HepG2 (cell line): Measurements from ENCODE around the gene TLR5. TPM values are rescaled to one million over a fixed set of nuclear protein-coding genes. Genes with fewer than 3 reads are reported as not detected.

Experiments used
- ATAC-seq: fragments of 200-7000 bp; cut with Tn5 transposase; 3 replicates; pipeline ENCODE4 v1.9.1; 2020; ENCODE audit warnings: mild to moderate bottlenecking, moderate library complexity
- BruUV-seq: library from RNA; stranded (reverse); fragments of 400-500 nt; replicated peaks from 2 replicates; lab custom pipeline; 2021; lab: Mats Ljungman, UMichigan
- CTCF ChIA-PET: fragments of 300-600 bp; formaldehyde crosslinking; extraction: SDS; loops from one replicate; lab custom pipeline; 2021; ENCODE audit warnings: low total read pairs, inconsistent platforms, low intra/inter-chr PET ratio; lab: Yijun Ruan, JAX
- POLR2A ChIA-PET: fragments of 350-600 bp; sonication (Branson Sonifier 250); formaldehyde crosslinking; loops from one replicate; lab custom pipeline; 2020; ENCODE audit warnings: antibody characterized with exemption, inconsistent platforms; lab: Yijun Ruan, JAX
- DNase-seq: peaks from one replicate; pipeline ENCODE4 v3.0.0-alpha.2; 2015; ENCODE audit warnings: low spot score
- FAIRE-seq: peaks from 3 replicates; lab custom pipeline; 2011; peaks lifted over from hg19 to GRCh38; lab: Jason Lieb, UNC
- H2AFZ ChIP-seq: one replicate; pipeline ENCODE4 v1.6.1; 2011; ENCODE audit warnings: low read length, inconsistent platforms
- H3K27ac ChIP-seq: fragments of 300-600 bp; 3 replicates; pipeline ENCODE4 v1.8.0; 2011; ENCODE audit warnings: mixed run types, mild to moderate bottlenecking, mixed read lengths, low read length, inconsistent platforms; ENCODE audit not compliant: insufficient read depth; ENCODE audit errors: extremely low read length
- H3K27me3 ChIP-seq, 2 experiments: fragments of 200-600 bp in 1 of 2; 2 replicates in 1 of 2; 3 replicates in 1 of 2; pipeline versions ENCODE4 v1.6.0 to v1.8.0; 2011; ENCODE audit warnings: low read length in 2 of 2, mild to moderate bottlenecking in 2 of 2, moderate library complexity in 2 of 2, inconsistent platforms in 1 of 2; ENCODE audit not compliant: insufficient read depth in 2 of 2, control insufficient read depth in 1 of 2
- H3K36me3 ChIP-seq, 2 experiments: fragments of 200-600 bp in 1 of 2; replicated peaks in 1 of 2; 2 replicates in 1 of 2; 3 replicates in 1 of 2; pipeline versions ENCODE4 v1.5.1 to v1.8.0; 2011; ENCODE audit warnings: low read length in 2 of 2, inconsistent platforms in 1 of 2; ENCODE audit not compliant: insufficient read depth in 2 of 2, control insufficient read depth in 1 of 2
- H3K4me1 ChIP-seq: 2 replicates; pipeline ENCODE4 v1.5.1; 2012; ENCODE audit warnings: low read length, inconsistent platforms; ENCODE audit not compliant: insufficient read depth
- H3K4me2 ChIP-seq: 2 replicates; pipeline ENCODE4 v1.6.0; 2011; ENCODE audit warnings: low read depth, low read length, inconsistent platforms
- H3K4me3 ChIP-seq, 3 experiments: fragments of 200-600 bp in 1 of 3; sonication (generic), shearing (Covaris generic) in 1 of 3; replicated peaks in 1 of 3; 2 replicates each; pipeline ENCODE4 v1.5.1; 2011 to 2016; ENCODE audit warnings: low read length in 3 of 3, inconsistent platforms in 2 of 3, low read depth in 2 of 3, mild to moderate bottlenecking in 2 of 3, control low read depth in 1 of 3, mixed read lengths in 1 of 3; ENCODE audit not compliant: insufficient read depth in 1 of 3
- H3K79me2 ChIP-seq: one replicate; pipeline ENCODE4 v1.6.1; 2011; ENCODE audit warnings: low read length, inconsistent platforms; ENCODE audit not compliant: insufficient read depth
- H3K9ac ChIP-seq: 2 replicates; pipeline ENCODE4 v1.6.0; 2011; ENCODE audit warnings: mild to moderate bottlenecking, low read depth, low read length, inconsistent platforms; ENCODE audit not compliant: insufficient read depth
- H3K9me3 ChIP-seq: 2 replicates; pipeline ENCODE4 v1.5.1; 2012; ENCODE audit warnings: mild to moderate bottlenecking, low read length
- H4K20me1 ChIP-seq: 2 replicates; pipeline ENCODE4 v1.6.0; 2011; ENCODE audit warnings: inconsistent platforms, mild to moderate bottlenecking, low read length, moderate library complexity; ENCODE audit not compliant: insufficient read depth
- CAMTA2 ChIP-seq: sonication (generic); formaldehyde crosslinking; IDR thresholded peaks from 2 replicates; pipeline ENCODE4 v1.4.0; 2020; ENCODE audit warnings: mild to moderate bottlenecking, missing genetic modification reagents, borderline replicate concordance
- DNMT3B ChIP-seq: conservative IDR thresholded peaks from 2 replicates; pipeline ENCODE4 v1.6.1; 2016; ENCODE audit warnings: missing biosample characterization, control low read depth
- FOXA1 ChIP-seq, 2 experiments: fragments of 450-650 bp in 1 of 2; sonication (generic) in 1 of 2; formaldehyde crosslinking in 1 of 2; IDR thresholded peaks; 2 replicates each; pipeline versions ENCODE4 v1.4.0 to v1.6.1; 2016 to 2020; ENCODE audit warnings: missing genetic modification reagents in 1 of 2
- ZBTB42 ChIP-seq: sonication (generic); formaldehyde crosslinking; IDR thresholded peaks from 2 replicates; pipeline ENCODE4 v1.5.0; 2020; ENCODE audit warnings: mild to moderate bottlenecking, missing genetic modification reagents
- ZNF24 ChIP-seq: fragments of 450-650 bp; IDR thresholded peaks from 2 replicates; pipeline ENCODE4 v1.6.1; 2017; ENCODE audit warnings: antibody characterized with exemption, mild to moderate bottlenecking
- WGBS: methylation state at CpG from one replicate; pipeline ENCODE4 v1.1.6; 2017; ENCODE audit warnings: low lambda C conversion rate; 5-methylcytosine and 5-hydroxymethylcytosine counted together
- in situ Hi-C: cut with HindIII; loops from 2 replicates; pipeline ENCODE4 v1.10.0; 2017; ENCODE audit warnings: low pct_unique_long_range_greater_than_20kb; ENCODE audit not compliant: extremely low pct_ligation_motif_present
- intact Hi-C: fragments of 100-400 bp; cut with micrococcal nuclease; formaldehyde crosslinking; loops from one replicate; pipeline ENCODE4 v1.10.0; 2022; ENCODE audit not compliant: unreplicated experiment
- polyA plus RNA-seq, 8 experiments: library from polyadenylated mRNA; depleted of rRNA in 3 of 8; stranded (reverse) in 7 of 8; unstranded in 1 of 8; fragments of >200 nt; fragmentation: Illumina TruSeq in 4 of 8; extraction: Trizol in 4 of 8; gene quantifications; 2 replicates each; pipeline versions ENCODE4 v1.2.1 to v1.2.3, GENCODE V29; 2011 to 2016; ENCODE audit warnings: low read depth in 4 of 8, missing spikeins in 1 of 8, mixed read lengths in 1 of 8; ENCODE audit not compliant: insufficient read depth in 1 of 8
- total RNA-seq, 5 experiments: library from RNA; depleted of rRNA; stranded (reverse); fragments of >200 nt; fragmentation: Illumina TruSeq; extraction: Trizol; gene quantifications; 2 replicates each; pipeline ENCODE4 v1.2.3, GENCODE V29; 2016; ENCODE audit warnings: low read depth in 1 of 5

The TLR5 gene
- total and polyA plus RNA-seq, 2 of the 13 experiments (the other 11 are each of a cell fraction or from before 2014, with no cell fraction given): not detected

GRCh38 chr1:223126741-223127140 is 16.3 kb downstream of the TLR5 start:
- Histone ChIP-seq H4K20me1 (no peaks in the 10 kb centered on the region), H3K9ac (no peak overlapping the region), H3K36me3 (no peaks in the 10 kb centered on the region), H2AFZ (no peak overlapping the region), H3K27me3 (peaks cover 0 to 20% of the 10 kb centered on the region in 2 experiments; a peak in 4 of 5 replicates), H3K4me2 (no peak overlapping the region), H3K9me3 (no peaks in the 10 kb centered on the region), H3K79me2 (no peaks in the 10 kb centered on the region), H3K27ac (no peak overlapping the region), H3K4me3 (no peak overlapping the region), H3K4me1 (peaks cover 9% of the 10 kb centered on the region)
- in situ Hi-C loops: no loop called here
- WGBS: 17% methylated on average over 1 of the region's 1 CpG
- BruUV-seq: no TSS peak
- CTCF ChIA-PET: no interaction called here
- intact Hi-C loops: no loop called here
- no peak for TF ChIP-seq CAMTA2 (CRISPR knock-in tag)
- TF ChIP-seq ZNF24: no peak
- no peak for TF ChIP-seq DNMT3B (CRISPR knock-in tag)
- no peak for TF ChIP-seq FOXA1 (IDR thresholded peaks at IDR 0.05)
- no peak for TF ChIP-seq FOXA1 (CRISPR knock-in tag; IDR thresholded peaks at IDR 0.05)
- no peak for DNase-seq
- no peak for FAIRE-seq
- ATAC-seq: no peak
- POLR2A ChIA-PET: no interaction called here

GRCh38 chr1:223125766-223126165 is 17.3 kb downstream of the TLR5 start:
- in situ Hi-C loops: no loop called here
- intact Hi-C loops: no loop called here
- no peak for DNase-seq
- no peak for ATAC-seq
- no peak overlapping the region for H3K4me3 ChIP-seq
- H3K36me3 ChIP-seq: no peaks in the 10 kb centered on the region
- no peak overlapping the region for H3K27ac ChIP-seq
- FAIRE-seq: no peak
- no TSS peak for BruUV-seq
- ChIA-PET POLR2A (no interaction called here), CTCF (no interaction called here)
- no peak overlapping the region for H3K4me2 ChIP-seq
- H4K20me1 ChIP-seq: no peaks in the 10 kb centered on the region
- TF ChIP-seq ZBTB42 (CRISPR knock-in tag): no peak
- no peaks in the 10 kb centered on the region for H3K79me2 ChIP-seq
- no peak overlapping the region for H3K9ac ChIP-seq
- peaks cover 1 to 13% of the 10 kb centered on the region in 2 experiments; a peak in 3 of 5 replicates for H3K27me3 ChIP-seq
- no peak overlapping the region for H2AFZ ChIP-seq
- H3K4me1 ChIP-seq: peaks cover 9% of the 10 kb centered on the region
- no peaks in the 10 kb centered on the region for H3K9me3 ChIP-seq
- WGBS: 20% methylated on average over 2 of the region's 2 CpGs
